ENCODE data around the gene TCP10L.

DNA sequence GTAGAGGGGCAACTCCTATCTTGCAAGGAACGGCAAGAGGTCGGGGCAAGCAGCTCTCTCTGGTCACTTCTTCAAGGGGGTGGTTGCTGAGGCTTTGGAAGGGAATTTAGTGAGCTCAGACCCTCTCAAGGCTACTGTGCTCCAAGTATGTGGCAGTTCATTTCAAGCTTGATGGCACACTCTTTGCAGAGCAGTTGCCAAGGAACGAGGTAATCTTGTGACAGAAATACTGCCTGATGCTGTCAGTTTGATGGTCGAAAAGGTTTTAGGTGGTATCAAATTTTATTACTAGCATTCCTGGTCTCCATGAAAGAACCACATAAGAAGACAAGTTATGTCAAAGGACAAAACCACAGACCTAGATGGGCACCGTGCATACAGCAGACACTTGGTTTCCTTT is 13.8 kb upstream of the TCP10L start:
- TF ChIP-seq POLR2A (IDR thresholded peaks at IDR 0.05; ENCODE audit: low read length) (no peak), GATA1 (IDR thresholded peaks at IDR 0.05; ENCODE audit: low read depth, low read length) (no peak)
